Ectodermal cell (in vitro differentiated cells): Measurements from ENCODE around the gene FUT6.

Experiments used
- H3K27ac ChIP-seq: 2 replicates; pipeline ENCODE4 v1.7.0; 2013; ENCODE audit warnings: mild to moderate bottlenecking, low read depth, low read length; ENCODE audit not compliant: insufficient read depth, poor library complexity, severe bottlenecking
- H3K27me3 ChIP-seq: 2 replicates; pipeline ENCODE4 v1.7.0; 2013; ENCODE audit warnings: mild to moderate bottlenecking, low read length; ENCODE audit not compliant: insufficient read depth, control insufficient read depth, poor library complexity, severe bottlenecking
- H3K36me3 ChIP-seq: one replicate; pipeline ENCODE4 v1.7.0; 2013; ENCODE audit warnings: low read length; ENCODE audit not compliant: control insufficient read depth, insufficient read depth
- H3K4me1 ChIP-seq: one replicate; pipeline ENCODE4 v1.7.0; 2013; ENCODE audit warnings: low read length; ENCODE audit not compliant: control insufficient read depth, insufficient read depth
- H3K4me3 ChIP-seq: 2 replicates; pipeline ENCODE4 v1.7.0; 2013; ENCODE audit warnings: low read depth, low read length, control low read depth; ENCODE audit not compliant: insufficient read depth
- H3K9me3 ChIP-seq: 2 replicates; pipeline ENCODE4 v1.7.0; 2013; ENCODE audit warnings: mild to moderate bottlenecking, low read length, moderate library complexity; ENCODE audit not compliant: control insufficient read depth
- WGBS, 2 experiments: methylation state at CpG; one replicate each; pipeline ENCODE4 v1.1.7; 2013; ENCODE audit warnings: missing lambda C conversion rate in 2 of 2; 5-methylcytosine and 5-hydroxymethylcytosine counted together

Gene FUT6

GRCh38 chr19:5838353-5839064, 993 bp downstream of the FUT6 start:
- Histone ChIP-seq H3K27ac (no peak overlapping the region), H3K27me3 (peaks cover 3% of the 10 kb centered on the region), H3K36me3 (no peaks in the 10 kb centered on the region), H3K4me3 (no peak overlapping the region), H3K4me1 (no peaks in the 10 kb centered on the region), H3K9me3 (no peaks in the 10 kb centered on the region)
- WGBS, 2 experiments = 94% methylated on average over 20 of the region's 20 CpGs

GRCh38 chr19:5837761-5838352, 1.6 kb downstream of the FUT6 start:
- H3K9me3 ChIP-seq = no peaks in the 10 kb centered on the region
- peaks cover 3% of the 10 kb centered on the region for H3K27me3 ChIP-seq
- H3K36me3 ChIP-seq = no peaks in the 10 kb centered on the region
- H3K27ac ChIP-seq = no peak overlapping the region
- no peak overlapping the region for H3K4me3 ChIP-seq
- no peaks in the 10 kb centered on the region for H3K4me1 ChIP-seq
- WGBS, 2 experiments = 93 to 95% methylated on average over 14 of the region's 15 CpGs

DNA sequence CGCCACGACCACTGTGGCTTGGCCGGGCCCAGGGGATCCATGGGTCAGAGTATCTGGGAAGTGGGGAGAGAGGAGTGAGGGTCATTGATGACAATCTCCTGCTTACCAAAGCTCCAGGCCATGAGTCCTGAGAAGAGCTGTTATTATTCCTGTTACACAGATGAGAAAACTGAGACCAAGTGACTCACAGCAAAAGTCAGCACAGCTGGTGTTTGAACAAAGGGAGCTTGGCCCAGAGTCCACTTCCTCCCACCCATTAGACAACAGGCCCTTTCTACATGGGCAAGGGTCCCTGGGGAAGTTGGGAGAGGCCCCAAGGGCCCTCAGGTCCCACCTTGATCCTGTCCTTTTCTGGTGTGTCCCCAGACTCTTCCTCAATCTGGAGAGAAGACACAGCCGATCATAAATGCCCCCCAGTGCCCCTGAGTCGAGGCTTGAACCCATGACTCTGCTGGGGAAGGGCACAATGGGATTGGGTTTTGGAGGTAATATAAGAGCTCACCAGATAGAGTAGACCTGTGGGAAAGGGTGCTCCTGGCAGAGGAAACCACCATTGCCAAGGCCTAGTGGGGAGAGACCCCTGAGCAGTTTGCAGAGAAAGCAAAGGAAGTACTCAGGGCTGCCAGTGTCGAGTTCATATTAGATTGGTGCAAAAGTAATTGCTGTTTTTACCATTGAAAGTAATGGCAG, 6.8 kb downstream of the FUT6 start:
- Histone ChIP-seq H3K36me3 (no peaks in the 10 kb centered on the region), H3K9me3 (no peaks in the 10 kb centered on the region), H3K4me3 (no peak overlapping the region), H3K27me3 (peaks cover 3% of the 10 kb centered on the region), H3K4me1 (peaks cover 14% of the 10 kb centered on the region), H3K27ac (no peak overlapping the region)
- 89 to 91% methylated on average over 6 of the region's 6 CpGs for WGBS, 2 experiments

- Histone ChIP-seq H3K4me1 (peaks cover 14% of the 10 kb centered on the region), H3K9me3 (no peaks in the 10 kb centered on the region), H3K27ac (no peak overlapping the region), H3K4me3 (no peak overlapping the region), H3K36me3 (no peaks in the 10 kb centered on the region), H3K27me3 (peaks cover 3% of the 10 kb centered on the region)
- 93 to 94% methylated on average over 22 of the region's 22 CpGs for WGBS, 2 experiments
Observed at GRCh38 chr19:5832061-5832460, 7.4 kb downstream of the FUT6 start.

GRCh38 chr19:5831159-5831558, 8.3 kb downstream of the FUT6 start:
- WGBS, 2 experiments = 91 to 92% methylated on average over 9 of the region's 9 CpGs
- Histone ChIP-seq H3K4me3 (no peak overlapping the region), H3K4me1 (peaks cover 19% of the 10 kb centered on the region), H3K9me3 (no peaks in the 10 kb centered on the region), H3K27ac (no peak overlapping the region), H3K27me3 (peaks cover 3% of the 10 kb centered on the region), H3K36me3 (no peaks in the 10 kb centered on the region)

DNA sequence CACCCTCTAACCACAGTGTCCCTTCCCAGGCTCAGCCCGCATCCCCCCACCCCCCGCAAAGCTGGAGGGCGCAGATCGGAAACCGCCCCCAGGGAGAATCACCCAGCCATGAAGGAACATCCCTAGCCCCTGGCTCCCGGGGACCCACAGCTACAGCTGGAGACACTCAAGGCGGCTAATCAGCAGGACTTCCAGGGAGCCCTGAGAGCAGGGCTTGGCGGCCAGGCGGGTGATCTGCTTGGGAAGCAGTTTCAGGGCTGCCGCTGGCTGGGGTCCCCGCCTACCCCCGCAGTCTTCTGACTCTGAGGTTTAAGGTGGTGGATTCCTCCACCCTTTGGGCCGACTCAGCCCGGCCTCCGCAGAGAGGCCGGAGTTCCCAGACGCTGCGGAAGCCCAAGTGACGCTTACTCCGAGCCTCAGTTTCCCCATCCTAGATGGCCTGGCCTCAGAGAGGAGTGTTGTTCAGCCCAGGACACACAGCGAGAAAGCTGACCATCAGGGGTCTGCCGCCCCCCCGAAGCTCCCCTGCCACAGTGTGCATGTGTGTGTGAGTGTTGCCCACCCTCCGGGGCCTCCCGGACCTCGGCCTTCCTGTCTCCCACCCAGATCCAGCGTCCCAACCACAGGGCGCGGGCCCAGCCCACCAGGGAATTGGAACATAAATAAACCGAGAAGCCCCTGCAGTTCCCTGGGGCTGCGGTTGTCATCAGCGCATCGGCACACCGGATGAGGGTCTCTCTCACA, 9.8 kb downstream of the FUT6 start:
- H3K9me3 ChIP-seq = no peaks in the 10 kb centered on the region
- H3K27ac ChIP-seq = no peak overlapping the region
- peaks cover 3% of the 10 kb centered on the region for H3K27me3 ChIP-seq
- H3K36me3 ChIP-seq = no peaks in the 10 kb centered on the region
- WGBS, 2 experiments = 83 to 84% methylated on average over 34 of the region's 34 CpGs
- H3K4me1 ChIP-seq = peaks cover 19% of the 10 kb centered on the region
- H3K4me3 ChIP-seq = peak overlapping the region; percentile 74

GRCh38 chr19:5828661-5829566, 10.6 kb downstream of the FUT6 start:
- Histone ChIP-seq H3K27me3 (no peaks in the 10 kb centered on the region), H3K4me3 (peak overlapping the region; percentile 74), H3K27ac (peak overlapping the region; percentile 85), H3K9me3 (no peaks in the 10 kb centered on the region), H3K36me3 (no peaks in the 10 kb centered on the region), H3K4me1 (peaks cover 19% of the 10 kb centered on the region)
- WGBS, 2 experiments = 9 to 10% methylated on average over 47 of the region's 47 CpGs

DNA sequence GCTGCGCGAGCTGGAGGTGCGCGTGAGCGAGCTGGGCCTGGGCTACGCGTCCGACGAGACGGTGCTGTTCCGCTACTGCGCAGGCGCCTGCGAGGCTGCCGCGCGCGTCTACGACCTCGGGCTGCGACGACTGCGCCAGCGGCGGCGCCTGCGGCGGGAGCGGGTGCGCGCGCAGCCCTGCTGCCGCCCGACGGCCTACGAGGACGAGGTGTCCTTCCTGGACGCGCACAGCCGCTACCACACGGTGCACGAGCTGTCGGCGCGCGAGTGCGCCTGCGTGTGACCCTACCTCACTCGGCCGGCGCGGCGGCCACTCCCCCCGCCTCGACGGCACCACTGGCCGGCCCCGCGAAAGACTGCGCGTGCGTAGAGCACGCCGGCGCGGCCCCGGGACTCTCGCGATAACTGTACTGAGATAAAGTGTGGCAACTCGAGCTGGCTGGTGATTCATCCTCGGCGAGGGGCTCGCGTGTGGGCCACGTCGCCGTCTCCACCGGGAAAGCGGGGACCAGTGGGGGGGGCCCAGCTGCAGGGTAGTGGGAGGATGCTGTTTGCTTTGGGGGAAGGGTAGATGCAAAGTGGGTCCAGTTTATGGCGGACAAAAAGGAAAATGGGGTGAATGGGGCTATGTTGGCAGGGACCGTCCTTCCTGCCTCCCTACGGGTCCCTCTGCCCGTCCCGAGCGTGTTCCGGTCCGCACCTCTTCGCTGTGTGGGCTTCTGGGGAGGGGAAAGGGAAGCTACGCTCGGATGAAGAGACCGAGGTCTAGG, 11.4 kb downstream of the FUT6 start:
- 1% methylated on average over 91 of the region's 91 CpGs for WGBS, 2 experiments
- Histone ChIP-seq H3K27me3 (no peaks in the 10 kb centered on the region), H3K9me3 (no peaks in the 10 kb centered on the region), H3K27ac (peak overlapping the region; percentile 85), H3K4me3 (peak overlapping the region; percentile 74), H3K4me1 (peaks cover 19% of the 10 kb centered on the region), H3K36me3 (no peaks in the 10 kb centered on the region)

DNA sequence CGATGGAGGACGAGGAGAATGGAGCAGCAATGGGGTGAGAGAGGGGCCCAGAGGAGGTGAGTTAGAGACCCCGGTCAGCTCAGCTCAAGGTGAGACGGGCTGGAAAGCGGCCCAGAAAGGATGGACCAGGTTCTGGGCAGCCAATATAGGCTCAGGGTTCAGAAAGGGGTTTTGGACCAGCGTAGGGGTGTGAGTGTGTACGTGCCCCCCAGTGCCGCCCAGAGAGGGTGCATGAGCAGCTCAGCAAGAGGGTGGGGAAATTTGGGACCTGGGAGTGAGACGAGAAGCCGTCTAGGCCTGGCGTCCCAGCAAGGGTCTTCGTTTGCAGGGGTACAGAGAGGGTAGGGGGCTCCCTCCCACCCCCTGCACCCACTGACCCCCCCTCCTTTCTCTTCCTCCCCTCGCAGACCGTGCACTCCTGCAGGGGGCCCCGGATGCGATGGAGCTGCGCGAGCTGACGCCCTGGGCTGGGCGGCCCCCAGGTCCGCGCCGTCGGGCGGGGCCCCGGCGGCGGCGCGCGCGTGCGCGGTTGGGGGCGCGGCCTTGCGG, 12.1 kb downstream of the FUT6 start:
- Histone ChIP-seq H3K36me3 (no peaks in the 10 kb centered on the region), H3K4me3 (peak overlapping the region; percentile 74), H3K27me3 (no peaks in the 10 kb centered on the region), H3K4me1 (peaks cover 19% of the 10 kb centered on the region), H3K27ac (no peak overlapping the region), H3K9me3 (no peaks in the 10 kb centered on the region)
- WGBS, 2 experiments = 20 to 21% methylated on average over 37 of the region's 37 CpGs
